ENCODE measurements around the gene CHFR. TPM values are rescaled to one million over a fixed set of nuclear protein-coding genes. Genes with fewer than 3 reads are reported as not detected.

Gene CHFR
- total and polyA plus RNA-seq, 2 of the 4 experiments (the other 2 are of a cell fraction), result 13.4 to 35.3 TPM

- Histone ChIP-seq H2BK5ac (ENCODE audit: low read depth, low read length, poor library complexity, severe bottlenecking) (no peak overlapping the region), H3K27ac (ENCODE audit: insufficient read depth, low read length) (no peak overlapping the region), H3K79me1 (ENCODE audit: low read depth in 1 of 2, low read length in 2 of 2) (no peaks in the 10 kb centered on the region; a peak in 1 of 4 replicates), H3K36me3 (ENCODE audit: control insufficient read depth, insufficient read depth, low read length) (peaks cover 61% of the 10 kb centered on the region), H3K4me1 (ENCODE audit: control insufficient read depth, insufficient read depth, low read length) (no peaks in the 10 kb centered on the region), H3K18ac (ENCODE audit: low read depth, low read length) (no peak overlapping the region), H3K23ac (ENCODE audit: low read depth, low read length) (no peak overlapping the region), H3K14ac (replicated peaks; ENCODE audit: low read depth, low read length) (no peak overlapping the region), H4K8ac (ENCODE audit: low read depth in 2 of 2, low read length in 2 of 2) (no peak overlapping the region), H2BK20ac (ENCODE audit: low read depth, low read length) (no peak overlapping the region), H2BK15ac (ENCODE audit: low read depth, low read length) (no peak overlapping the region), H2AK9ac (replicated peaks; ENCODE audit: low read depth, low read length, poor library complexity) (no peak overlapping the region), H3K9me3 (ENCODE audit: control insufficient read depth, insufficient read depth, low read length) (no peaks in the 10 kb centered on the region), H3K9ac (ENCODE audit: low read depth, low read length) (no peak overlapping the region), H2AFZ (replicated peaks; ENCODE audit: low read length, poor library complexity) (no peak overlapping the region), H2BK120ac (ENCODE audit: low read depth, low read length) (no peak overlapping the region), H2AK5ac (ENCODE audit: low read depth, low read length) (no peak overlapping the region), H4K20me1 (ENCODE audit: insufficient read depth, low read length) (no peaks in the 10 kb centered on the region), H3K4me2 (ENCODE audit: low read depth, low read length) (no peak overlapping the region), H4K91ac (ENCODE audit: insufficient read depth, low read depth, low read length) (no peak overlapping the region), H3K27me3 (ENCODE audit: control insufficient read depth, insufficient read depth, low read length) (no peaks in the 10 kb centered on the region), H3K56ac (ENCODE audit: extremely low read depth, insufficient read depth, low read length) (no peak overlapping the region), H3K4me3 (ENCODE audit: insufficient read depth, low read depth, low read length) (no peak overlapping the region), H4K5ac (ENCODE audit: low read depth, low read length) (no peak overlapping the region), H3K9me1 (ENCODE audit: insufficient read depth, low read length) (no peaks in the 10 kb centered on the region; the same call in 1 of the 2 replicates), H3K4ac (ENCODE audit: low read depth, low read length) (no peak overlapping the region)
- intact Hi-C loops (cut with micrococcal nuclease) (no loop called here), dilution Hi-C loops (cut with HindIII; ENCODE audit: low sequenced_read_pairs, unreplicated experiment) (no loop called here), in situ Hi-C loops (cut with MboI; ENCODE audit: low sequenced_read_pairs) (no loop called here)
- TF ChIP-seq RCOR1 (IDR thresholded peaks at IDR 0.05; ENCODE audit: insufficient replicate concordance, low read length), result no peak
- TF ChIP-seq POLR2A (IDR thresholded peaks at IDR 0.05; ENCODE audit: low read depth, low read length), result no peak
- no peak for TF ChIP-seq ELK1 (IDR thresholded peaks at IDR 0.05; ENCODE audit: borderline replicate concordance, low read depth, low read length)
- no peak for TF ChIP-seq MXI1 (IDR thresholded peaks at IDR 0.05; ENCODE audit: borderline replicate concordance, low read depth, low read length)
- TF ChIP-seq BHLHE40 (IDR thresholded peaks at IDR 0.05; ENCODE audit: low read depth, low read length), result no peak
- TF ChIP-seq NFE2L2 (IDR thresholded peaks at IDR 0.05; ENCODE audit: low read depth, low read length), result no peak
- no peak for TF ChIP-seq MAZ (IDR thresholded peaks at IDR 0.05; ENCODE audit: borderline replicate concordance, low read depth, low read length)
- TF ChIP-seq CTCF (conservative IDR thresholded peaks at IDR 0.05; ENCODE audit: low read depth, low read length), result no peak
- 71% methylated on average over 12 of the region's 30 CpGs; no CpG with 5 or more reads in 1 of the 2 experiments for WGBS, 2 experiments (ENCODE audit: extremely low coverage in 2 of 2, insufficient read length in 1 of 2)
- no peak for ATAC-seq (ENCODE audit: low read depth)
- CTCF ChIA-PET, result no interaction called here
- no peak for DNase-seq
- no TSS peak for BruUV-seq (replicated peaks)
- POLR2A ChIA-PET (ENCODE audit: unreplicated experiment), result no interaction called here
Observed at GRCh38 chr12:132847363-132848356, 39.7 kb downstream of the CHFR start.
